Prostate gland (tissue), 2 donors: Measurements from ENCODE around the gene KLF9. TPM values are rescaled to one million over a fixed set of nuclear protein-coding genes. Genes with fewer than 3 reads are reported as not detected.

Experiments used
- DNase-seq: peaks from one replicate; pipeline ENCODE4 v3.0.0-alpha.2; 2019; ENCODE audit warnings: low spot score
- H3K27ac ChIP-seq, 2 donors: fragments of 200-600 bp; sonication (generic); 2 replicates each; pipeline ENCODE4 v1.5.1; 2017 to 2019
- H3K27me3 ChIP-seq: fragments of 200-600 bp; sonication (generic); replicated peaks from 2 replicates; pipeline ENCODE4 v1.5.1; 2019; ENCODE audit not compliant: insufficient read depth
- H3K36me3 ChIP-seq, 2 donors: fragments of 200-600 bp; sonication (generic); 1 replicate in 1 of 2; 2 replicates in 1 of 2; pipeline versions ENCODE4 v1.5.1 to v1.8.1; 2017 to 2019
- H3K4me1 ChIP-seq: fragments of 200-600 bp; sonication (generic); replicated peaks from 2 replicates; pipeline ENCODE4 v1.5.1; 2019
- H3K4me3 ChIP-seq, 2 donors: fragments of 200-600 bp; sonication (generic); 2 replicates each; pipeline ENCODE4 v1.5.1; 2017 to 2019
- H3K9me3 ChIP-seq: fragments of 200-600 bp; sonication (generic); 2 replicates; pipeline ENCODE4 v1.5.1; 2017
- CTCF ChIP-seq, 4 experiments: fragments of 200-600 bp in 2 of 4; fragments of 450-650 bp in 2 of 4; sonication (generic) in 2 of 4; IDR thresholded peaks; 1 replicate in 3 of 4; 2 replicates in 1 of 4; pipeline ENCODE4 v1.5.1; 2016 to 2019; ENCODE audit warnings: antibody characterized with exemption in 4 of 4, mild to moderate bottlenecking in 2 of 4, moderate library complexity in 2 of 4
- POLR2A ChIP-seq: fragments of 450-650 bp; IDR thresholded peaks from one replicate; pipeline ENCODE4 v1.6.1; 2016; ENCODE audit warnings: antibody characterized with exemption, mild to moderate bottlenecking
- POLR2AphosphoS5 ChIP-seq: sonication (generic); formaldehyde crosslinking; IDR thresholded peaks from one replicate; pipeline ENCODE4 v1.6.1; 2017; ENCODE audit warnings: antibody characterized with exemption
- WGBS: methylation state at CpG from one replicate; pipeline ENCODE4 v1.1.5; 2018; 5-methylcytosine and 5-hydroxymethylcytosine counted together
- intact Hi-C: fragments of 100-400 bp; cut with DNase I; formaldehyde crosslinking; loops from one replicate; pipeline ENCODE4 v1.14.2; 2022
- total RNA-seq, 2 donors: library from RNA; depleted of rRNA; stranded (reverse); fragments of >200 nt; gene quantifications; one replicate each; pipeline ENCODE4 v1.1.0, GENCODE V29; 2016

Gene KLF9
- total RNA-seq, 2 donors from 2014 or later, result 82.9 to 129 TPM

DNA sequence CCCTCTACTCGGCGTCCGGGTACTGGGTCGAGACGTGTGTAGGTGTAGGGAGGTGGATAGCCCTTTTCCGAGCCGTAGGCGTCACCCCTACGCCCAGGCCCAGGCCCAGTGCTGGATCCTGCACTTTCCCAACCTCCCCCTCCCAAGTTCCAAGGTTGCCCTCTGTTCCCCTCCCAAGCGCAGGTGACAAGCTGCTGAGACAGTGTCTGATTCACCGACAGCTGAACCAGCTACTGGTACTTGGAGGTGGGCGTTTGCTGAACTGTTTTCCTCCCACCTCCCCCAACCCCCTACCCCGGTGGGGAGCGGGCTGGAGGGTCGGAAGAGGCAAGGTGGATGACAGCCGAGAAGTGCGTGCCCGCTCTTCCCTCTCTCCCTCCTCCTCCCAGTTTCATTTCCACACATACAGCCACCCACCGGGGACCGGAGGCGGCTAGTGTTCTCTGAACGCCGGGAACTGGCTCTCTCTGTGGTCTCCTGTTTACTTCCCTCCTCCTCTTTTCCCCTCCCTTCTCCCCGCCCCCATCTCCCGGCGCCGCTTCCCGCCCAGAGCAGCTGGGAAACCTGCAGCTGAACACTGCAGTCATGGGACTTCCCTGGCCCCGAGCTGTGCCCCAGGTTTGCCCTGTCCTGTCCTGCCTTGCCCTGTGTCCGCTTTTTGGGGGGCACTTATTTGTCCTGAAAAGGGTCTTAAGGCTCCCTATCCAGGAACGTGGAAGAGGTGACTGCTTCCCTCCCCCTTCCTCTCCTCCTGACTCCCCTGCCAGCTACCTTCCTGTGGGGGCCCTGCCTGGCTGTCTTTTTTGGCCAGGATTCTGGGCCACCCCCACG lies 6.2 kb upstream of the KLF9 start:
- peak; percentile 96 for DNase-seq
- no peaks in the 10 kb centered on the region for H3K9me3 ChIP-seq
- H3K27ac ChIP-seq, result peak overlapping the region; percentile 100
- under 1% methylated on average over 32 of the region's 32 CpGs for WGBS
- peaks cover 19% of the 10 kb centered on the region for H3K4me1 ChIP-seq
- no peaks in the 10 kb centered on the region for H3K27me3 ChIP-seq
- H3K36me3 ChIP-seq, result no peaks in the 10 kb centered on the region
- H3K4me3 ChIP-seq, result peak overlapping the region; percentile 30 to 48
- intact Hi-C loops, result loop anchor here (2.0 kb wide), 1 partner anchor 60 kb away; no protein-coding TSS in a partner anchor
- TF ChIP-seq POLR2AphosphoS5 (peak; percentile 85), CTCF (IDR thresholded peaks at IDR 0.05) (peak in 1 of 4 experiments; percentile 12), POLR2A (peak; percentile 81)

GRCh38 chr9:70419556-70420440 lies 5.3 kb upstream of the KLF9 start:
- DNase-seq, result peak; percentile 98
- Histone ChIP-seq H3K27ac (peak overlapping the region; percentile 100), H3K4me3 (peak overlapping the region; percentile 30 to 48), H3K4me1 (peaks cover 19% of the 10 kb centered on the region), H3K9me3 (no peaks in the 10 kb centered on the region), H3K36me3 (no peaks in the 10 kb centered on the region), H3K27me3 (no peaks in the 10 kb centered on the region)
- WGBS, result under 1% methylated on average over 60 of the region's 60 CpGs
- intact Hi-C loops, result loop anchor here (1.0 to 10.0 kb wide), 5 partner anchors 61 to 375 kb away; partner anchors contain the start of genes MAMDC2 and SMC5
- TF ChIP-seq POLR2A (peak; percentile 37), CTCF (IDR thresholded peaks at IDR 0.05) (peak in 1 of 4 experiments; percentile 7), POLR2AphosphoS5 (peak; percentile 72)

DNA sequence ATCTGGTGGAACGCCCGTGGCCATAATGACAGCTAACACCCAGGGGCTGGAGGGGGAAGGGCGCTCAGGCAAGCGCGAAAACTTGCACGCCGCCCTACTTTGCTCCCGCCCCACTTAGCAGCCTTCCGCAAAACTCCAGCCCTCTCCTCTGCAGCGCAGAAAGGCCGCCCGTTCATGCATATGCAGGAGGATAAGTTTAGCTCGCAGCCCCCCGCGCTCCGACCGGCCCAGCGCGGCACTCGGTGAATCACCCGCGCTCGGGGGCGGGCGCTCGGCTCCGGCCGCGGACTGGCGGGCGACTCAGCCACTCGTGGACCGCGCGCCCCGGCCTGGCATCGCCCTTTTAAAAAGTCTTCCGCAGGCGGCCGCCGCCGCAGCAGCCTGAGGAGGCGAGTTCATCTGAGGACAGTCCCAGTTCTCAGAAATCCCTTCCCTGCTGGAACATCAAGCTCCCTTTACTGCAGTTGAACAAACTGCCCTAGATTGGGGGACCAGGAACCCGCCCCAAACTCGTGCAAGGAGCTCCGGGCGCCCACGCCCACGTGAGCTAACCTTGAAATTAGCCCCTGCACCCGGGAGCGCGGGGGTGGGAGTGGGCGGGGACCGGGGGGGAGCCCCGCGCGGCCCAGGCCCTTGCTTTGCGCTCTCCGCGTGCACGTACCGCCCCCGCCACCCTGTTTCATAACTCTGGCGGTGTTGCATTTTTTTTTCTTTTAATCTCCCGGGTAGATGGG lies 4.5 kb upstream of the KLF9 start:
- Histone ChIP-seq H3K36me3 (no peaks in the 10 kb centered on the region), H3K27me3 (no peaks in the 10 kb centered on the region), H3K4me3 (peak overlapping the region; percentile 30 to 48), H3K27ac (peak overlapping the region; percentile 100), H3K9me3 (no peaks in the 10 kb centered on the region), H3K4me1 (peaks cover 19% of the 10 kb centered on the region)
- TF ChIP-seq POLR2AphosphoS5 (peak; percentile 82), CTCF (IDR thresholded peaks at IDR 0.05) (peak in 1 of 4 experiments; percentile 1), POLR2A (peak; percentile 81)
- DNase-seq, result peak; percentile 96
- under 1% methylated on average over 60 of the region's 65 CpGs for WGBS
- intact Hi-C loops, result loop anchor here (1.0 to 10.0 kb wide), 4 partner anchors 164 to 374 kb away; partner anchors contain the start of genes MAMDC2 and SMC5

DNA sequence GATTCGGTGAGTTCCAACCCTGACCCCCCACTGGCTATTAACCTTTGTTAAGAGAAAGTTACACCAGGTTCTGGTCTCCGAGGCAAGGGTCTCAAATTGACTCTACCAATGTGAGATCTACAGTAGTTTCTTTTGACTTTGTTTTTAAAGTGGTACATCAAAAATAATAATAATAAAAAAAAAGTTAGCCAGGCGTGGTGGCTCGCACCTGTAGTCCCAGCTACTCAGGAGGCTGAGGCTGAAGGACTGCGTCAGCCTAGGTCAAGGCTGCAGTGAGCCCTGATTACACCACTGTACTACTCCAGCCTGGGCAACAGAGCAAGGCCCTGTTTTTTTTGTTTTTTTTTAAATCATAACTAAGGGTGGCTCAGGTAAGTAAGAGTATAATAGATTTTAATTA lies 1.0 kb upstream of the KLF9 start:
- H3K27me3 ChIP-seq, result no peaks in the 10 kb centered on the region
- peaks cover 9% of the 10 kb centered on the region for H3K4me1 ChIP-seq
- TF ChIP-seq POLR2A (no peak), POLR2AphosphoS5 (no peak)
- 82% methylated on average over 5 of the region's 5 CpGs for WGBS
- intact Hi-C loops, result loop anchor here (10.0 kb wide), 2 partner anchors 161 to 371 kb away; partner anchors contain the start of genes MAMDC2 and SMC5
- no peak for DNase-seq
- no peak overlapping the region for H3K4me3 ChIP-seq
- peak overlapping the region; percentile 100 for H3K27ac ChIP-seq
- no peaks in the 10 kb centered on the region for H3K9me3 ChIP-seq
- H3K36me3 ChIP-seq, result no peaks in the 10 kb centered on the region
